ENCODE data around the gene PDCD7. TPM values are rescaled to one million over a fixed set of nuclear protein-coding genes. Genes with fewer than 3 reads are reported as not detected.
"Not testable (repeated sequence)": the region's sequence is repeated elsewhere in the genome, so short reads cannot be mapped to it uniquely, and the experiment has no call there.

Gene PDCD7
- total RNA-seq, 1 experiment from 2014 or later = 15.4 TPM

GRCh38 chr15:65076486-65077290 is 56.9 kb downstream of the PDCD7 start, which contains the start of gene KBTBD13:
KBTBD13 (plus strand) TSS chr15:65076746; CDS start chr15:65076816, 70 bp downstream.
- DNase-seq (ENCODE audit: low read depth) = no peak

GRCh38 chr15:65075607-65076395 is 57.8 kb downstream of the PDCD7 start:
- DNase-seq (ENCODE audit: low read depth) = not testable (repeated sequence)

- DNase-seq (ENCODE audit: low read depth) = not testable (repeated sequence)
Observed at GRCh38 chr15:65074946-65075345, 58.7 kb downstream of the PDCD7 start.

GRCh38 chr15:65072617-65073016 is 61.0 kb downstream of the PDCD7 start:
- no peak for DNase-seq (ENCODE audit: low read depth)

GRCh38 chr15:65072027-65072426 is 61.6 kb downstream of the PDCD7 start:
- no peak for DNase-seq (ENCODE audit: low read depth)

- DNase-seq (ENCODE audit: low read depth) = no peak
Observed at GRCh38 chr15:65071381-65071811, 62.2 kb downstream of the PDCD7 start.

GRCh38 chr15:65069779-65070546 is 63.6 kb downstream of the PDCD7 start:
- no peak for DNase-seq (ENCODE audit: low read depth)

GRCh38 chr15:65069179-65069578 is 64.4 kb downstream of the PDCD7 start:
- no peak for DNase-seq (ENCODE audit: low read depth)

GRCh38 chr15:65068403-65068788 is 65.2 kb downstream of the PDCD7 start:
- DNase-seq (ENCODE audit: low read depth) = no peak

- DNase-seq (ENCODE audit: low read depth) = no peak
Observed at GRCh38 chr15:65067645-65068402, 65.8 kb downstream of the PDCD7 start, which contains the start of gene RASL12. RASL12 (minus strand) TSS chr15:65067991; CDS start chr15:65067835, 156 bp downstream.

Small RNA genes lying within 50 kb of the gene (small RNA-seq; reads per million reads assigned to genes)
- gene AC013553.1 = not detected

Other genes starting within 250 kb of the PDCD7 start
- gene ANKDD1A, start 221.9 kb downstream of the PDCD7 start, total RNA-seq (2014; rRNA removed; shearing (Covaris generic)) = 1.4 and 2.0 TPM in 2 replicates
- gene SPG21, start 143.9 kb downstream of the PDCD7 start, total RNA-seq (2014; rRNA removed; shearing (Covaris generic)) = 39.5 and 52.6 TPM in 2 replicates
- gene MTFMT, start 104.2 kb downstream of the PDCD7 start, total RNA-seq (2014; rRNA removed; shearing (Covaris generic)) = 23.7 and 32.2 TPM in 2 replicates
- gene SLC51B, start 88.4 kb downstream of the PDCD7 start, total RNA-seq (2014; rRNA removed; shearing (Covaris generic)) = not detected in 2 replicates
- not detected in 2 replicates for gene RASL12, start 65.8 kb downstream of the PDCD7 start, total RNA-seq (2014; rRNA removed; shearing (Covaris generic))
- not detected in 2 replicates for gene KBTBD13, start 57.1 kb downstream of the PDCD7 start, total RNA-seq (2014; rRNA removed; shearing (Covaris generic))
- gene UBAP1L, start 18.6 kb downstream of the PDCD7 start, total RNA-seq (2014; rRNA removed; shearing (Covaris generic)) = 0.37 and 0.47 TPM in 2 replicates
- 25.7 and 38.8 TPM in 2 replicates for gene CLPX, start 51.5 kb upstream of the PDCD7 start, total RNA-seq (2014; rRNA removed; shearing (Covaris generic))
- gene CILP, start 77.7 kb upstream of the PDCD7 start, total RNA-seq (2014; rRNA removed; shearing (Covaris generic)) = 1.1 and 1.2 TPM in 2 replicates
- gene PARP16, start 153.1 kb upstream of the PDCD7 start, total RNA-seq (2014; rRNA removed; shearing (Covaris generic)) = 50.8 and 60.0 TPM in 2 replicates
- not detected in 2 replicates for gene RNU5A-1, start 162.2 kb upstream of the PDCD7 start, total RNA-seq (2014; rRNA removed; shearing (Covaris generic))
- gene RNU5B-1, start 170.9 kb upstream of the PDCD7 start, total RNA-seq (2014; rRNA removed; shearing (Covaris generic)) = not detected in 2 replicates
- gene IGDCC3, start 244.2 kb upstream of the PDCD7 start, total RNA-seq (2014; rRNA removed; shearing (Covaris generic)) = 0.19 TPM in 1 of 2 replicates, not detected in the other